ENCODE results near the gene CNTNAP4.

The CNTNAP4 gene

DNA sequence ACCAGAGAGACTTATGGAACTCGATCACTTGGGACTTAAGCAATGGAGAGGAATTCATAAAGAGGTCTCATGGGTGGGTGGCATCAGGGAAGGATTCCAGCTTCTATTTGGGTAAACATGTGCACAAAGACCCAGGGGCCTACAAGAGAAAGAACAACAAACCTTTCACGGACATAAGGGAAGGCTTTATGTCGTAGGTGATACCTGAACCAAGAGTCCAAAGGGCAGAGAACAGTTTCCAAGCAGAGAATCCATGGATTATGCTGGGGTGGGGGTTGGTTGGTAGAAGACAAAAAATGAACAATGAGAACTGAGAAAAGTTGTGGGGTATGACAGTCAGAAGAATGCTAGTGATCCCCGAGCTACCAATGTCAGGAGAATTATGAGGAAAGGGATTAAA is 119.8 kb downstream of the CNTNAP4 start:
- intact Hi-C loops (cut with DNase I; ENCODE audit: low total_unique reads): no loop called here
- no peaks in the 10 kb centered on the region for H3K36me3 ChIP-seq
- no peaks in the 10 kb centered on the region for H3K9me3 ChIP-seq
- H3K4me3 ChIP-seq: no peak overlapping the region
- no peaks in the 10 kb centered on the region for H3K27me3 ChIP-seq
- no peak for DNase-seq
- H3K27ac ChIP-seq: no peak overlapping the region
- H3K4me1 ChIP-seq: no peaks in the 10 kb centered on the region
- TF ChIP-seq, protein P1, sequence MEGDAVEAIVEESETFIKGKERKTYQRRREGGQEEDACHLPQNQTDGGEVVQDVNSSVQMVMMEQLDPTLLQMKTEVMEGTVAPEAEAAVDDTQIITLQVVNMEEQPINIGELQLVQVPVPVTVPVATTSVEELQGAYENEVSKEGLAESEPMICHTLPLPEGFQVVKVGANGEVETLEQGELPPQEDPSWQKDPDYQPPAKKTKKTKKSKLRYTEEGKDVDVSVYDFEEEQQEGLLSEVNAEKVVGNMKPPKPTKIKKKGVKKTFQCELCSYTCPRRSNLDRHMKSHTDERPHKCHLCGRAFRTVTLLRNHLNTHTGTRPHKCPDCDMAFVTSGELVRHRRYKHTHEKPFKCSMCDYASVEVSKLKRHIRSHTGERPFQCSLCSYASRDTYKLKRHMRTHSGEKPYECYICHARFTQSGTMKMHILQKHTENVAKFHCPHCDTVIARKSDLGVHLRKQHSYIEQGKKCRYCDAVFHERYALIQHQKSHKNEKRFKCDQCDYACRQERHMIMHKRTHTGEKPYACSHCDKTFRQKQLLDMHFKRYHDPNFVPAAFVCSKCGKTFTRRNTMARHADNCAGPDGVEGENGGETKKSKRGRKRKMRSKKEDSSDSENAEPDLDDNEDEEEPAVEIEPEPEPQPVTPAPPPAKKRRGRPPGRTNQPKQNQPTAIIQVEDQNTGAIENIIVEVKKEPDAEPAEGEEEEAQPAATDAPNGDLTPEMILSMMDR (IDR thresholded peaks at IDR 0.05): no peak

DNA sequence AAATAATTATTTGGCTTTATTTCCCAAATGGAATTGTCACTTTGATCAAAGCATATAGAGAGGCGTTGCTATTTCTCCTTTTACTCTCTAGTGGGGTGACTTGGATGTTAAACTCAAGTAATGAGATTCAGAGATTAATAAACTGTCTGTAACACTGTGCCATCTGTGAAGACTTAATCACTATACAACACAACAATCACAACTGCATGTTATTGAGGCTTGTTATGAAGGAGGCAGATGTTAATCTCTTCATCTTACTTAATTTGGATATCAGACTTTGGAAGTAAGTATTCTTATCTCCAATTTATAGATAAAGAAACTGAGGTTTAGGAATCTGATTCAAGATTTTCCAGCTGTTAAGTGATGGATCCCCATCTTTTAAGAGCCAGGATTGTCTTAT is 132.5 kb downstream of the CNTNAP4 start:
- no peaks in the 10 kb centered on the region for H3K4me1 ChIP-seq
- H3K9me3 ChIP-seq: no peaks in the 10 kb centered on the region
- H3K36me3 ChIP-seq: no peaks in the 10 kb centered on the region
- no peak overlapping the region for H3K27ac ChIP-seq
- no peak overlapping the region for H3K4me3 ChIP-seq
- intact Hi-C loops (cut with DNase I; ENCODE audit: low total_unique reads): no loop called here
- TF ChIP-seq, protein P1 (IDR thresholded peaks at IDR 0.05): no peak
- no peaks in the 10 kb centered on the region for H3K27me3 ChIP-seq
- no peak for DNase-seq

DNA sequence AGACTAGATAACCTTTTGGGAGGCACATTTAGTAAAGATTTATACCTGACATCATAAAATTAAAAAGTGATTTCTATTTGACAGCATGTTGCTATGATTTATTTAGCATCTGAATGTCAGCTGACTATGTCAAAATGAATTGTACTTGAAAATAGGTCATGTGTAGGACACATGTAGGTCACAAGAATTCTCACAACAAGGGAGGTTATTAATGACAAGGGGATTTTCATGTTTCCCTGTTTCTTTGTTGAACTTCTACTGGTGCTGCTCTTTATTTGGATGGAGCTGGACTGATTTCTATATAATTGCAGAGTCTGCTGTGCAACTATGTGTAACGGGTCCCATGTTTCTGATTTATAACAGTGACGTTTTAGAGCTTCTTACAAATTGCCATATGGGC is 144.4 kb downstream of the CNTNAP4 start:
- Histone ChIP-seq H3K4me3 (no peak overlapping the region), H3K36me3 (no peaks in the 10 kb centered on the region), H3K27me3 (no peaks in the 10 kb centered on the region), H3K27ac (no peak overlapping the region), H3K9me3 (no peaks in the 10 kb centered on the region), H3K4me1 (no peaks in the 10 kb centered on the region)
- intact Hi-C loops (cut with DNase I; ENCODE audit: low total_unique reads): no loop called here
- TF ChIP-seq, protein P1 (IDR thresholded peaks at IDR 0.05): no peak
- DNase-seq: no peak

DNA sequence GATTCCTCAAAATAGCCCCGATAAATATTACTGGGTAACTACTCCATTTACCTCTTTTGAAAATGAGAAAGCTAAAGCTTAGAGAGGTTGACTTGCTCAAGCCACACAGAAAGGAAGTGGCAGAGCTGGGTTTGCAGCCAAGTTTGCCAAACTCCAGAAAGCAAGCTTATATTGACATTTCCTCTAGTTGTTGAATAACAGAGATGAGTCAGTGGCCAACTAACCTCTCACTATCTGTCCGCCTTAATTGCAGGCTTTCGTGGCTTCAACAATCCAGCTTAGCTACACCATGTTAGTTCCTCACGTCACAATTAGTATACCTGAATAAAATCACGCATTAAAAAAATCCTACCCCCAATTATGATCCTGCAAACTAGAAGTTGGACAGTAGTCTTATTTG is 151.7 kb downstream of the CNTNAP4 start:
- no peak overlapping the region for H3K4me3 ChIP-seq
- H3K9me3 ChIP-seq: no peaks in the 10 kb centered on the region
- no peak overlapping the region for H3K27ac ChIP-seq
- TF ChIP-seq, protein P1 (IDR thresholded peaks at IDR 0.05): no peak
- no peaks in the 10 kb centered on the region for H3K36me3 ChIP-seq
- no peaks in the 10 kb centered on the region for H3K27me3 ChIP-seq
- intact Hi-C loops (cut with DNase I; ENCODE audit: low total_unique reads): no loop called here
- DNase-seq: no peak
- no peaks in the 10 kb centered on the region for H3K4me1 ChIP-seq

DNA sequence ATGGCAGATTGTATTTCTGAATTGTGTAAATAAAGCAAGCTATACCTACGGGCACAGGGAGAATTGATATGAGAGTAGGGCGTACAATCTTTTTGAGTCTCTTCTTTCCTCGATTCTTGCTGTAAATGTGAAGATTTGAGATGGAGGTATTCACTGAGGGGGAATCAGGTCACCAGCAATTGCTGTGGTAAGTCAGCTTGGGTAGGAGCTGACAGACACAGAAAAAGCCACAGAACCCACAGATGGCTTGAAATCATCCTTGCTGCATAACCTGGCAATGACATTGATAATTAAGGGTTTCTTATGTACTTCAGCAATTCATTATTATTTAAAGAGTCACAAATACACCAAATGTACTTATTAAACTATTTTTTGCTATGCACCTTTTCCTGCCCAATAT is 164.2 kb downstream of the CNTNAP4 start:
- Histone ChIP-seq H3K4me1 (no peaks in the 10 kb centered on the region), H3K4me3 (no peak overlapping the region), H3K9me3 (no peaks in the 10 kb centered on the region), H3K27me3 (no peaks in the 10 kb centered on the region), H3K36me3 (no peaks in the 10 kb centered on the region), H3K27ac (no peak overlapping the region)
- TF ChIP-seq, protein P1 (IDR thresholded peaks at IDR 0.05): no peak
- intact Hi-C loops (cut with DNase I; ENCODE audit: low total_unique reads): no loop called here
- DNase-seq: no peak

DNA sequence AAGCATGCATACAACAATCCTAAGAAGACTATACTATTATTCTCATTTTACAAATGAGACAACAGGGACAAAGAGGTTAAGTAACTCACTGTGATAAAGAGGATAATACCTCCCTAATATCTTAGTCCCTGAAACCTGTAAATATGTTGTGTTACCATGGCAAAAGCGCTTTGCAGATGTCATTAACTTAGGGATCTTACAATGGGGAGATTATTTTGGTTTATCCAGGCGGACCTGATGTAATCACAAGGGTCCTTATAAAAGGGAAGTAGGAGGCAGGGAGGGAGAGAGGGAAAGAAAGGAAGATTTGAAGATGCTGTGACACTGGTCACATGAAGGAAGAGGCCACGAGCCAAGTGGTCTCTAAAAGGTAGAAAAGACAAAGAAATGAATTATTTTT is 164.7 kb downstream of the CNTNAP4 start:
- no peaks in the 10 kb centered on the region for H3K27me3 ChIP-seq
- H3K27ac ChIP-seq: no peak overlapping the region
- DNase-seq: no peak
- H3K9me3 ChIP-seq: no peaks in the 10 kb centered on the region
- H3K4me3 ChIP-seq: no peak overlapping the region
- no peaks in the 10 kb centered on the region for H3K4me1 ChIP-seq
- TF ChIP-seq, protein P1 (IDR thresholded peaks at IDR 0.05): no peak
- intact Hi-C loops (cut with DNase I; ENCODE audit: low total_unique reads): no loop called here
- H3K36me3 ChIP-seq: no peaks in the 10 kb centered on the region

Data from tibial artery (tissue), 4 donors.